Nephron progenitor cell (in vitro differentiated cells): Measurements from ENCODE around the gene NTRK3.

ENCODE experiments used
- DNase-seq: peaks from one replicate; pipeline ENCODE4 v3.0.0; 2021
- H3K27ac Mint-ChIP-seq: 2 replicates; pipeline ENCODE4 v1.8.0; 2021; ENCODE audit warnings: mild to moderate bottlenecking, moderate library complexity, mixed read lengths
- H3K27me3 Mint-ChIP-seq: 2 replicates; pipeline ENCODE4 v1.8.0; 2021; ENCODE audit warnings: mild to moderate bottlenecking, low read depth, mixed read lengths; ENCODE audit not compliant: poor library complexity
- H3K36me3 Mint-ChIP-seq: 2 replicates; pipeline ENCODE4 v1.8.0; 2021; ENCODE audit warnings: low read depth, mixed read lengths
- H3K4me1 Mint-ChIP-seq: 2 replicates; pipeline ENCODE4 v1.8.0; 2021; ENCODE audit warnings: mixed read lengths
- H3K4me3 Mint-ChIP-seq: 2 replicates; pipeline ENCODE4 v1.8.0; 2021; ENCODE audit warnings: mild to moderate bottlenecking, moderate library complexity, mixed read lengths
- H3K9me3 Mint-ChIP-seq: 2 replicates; pipeline ENCODE4 v1.8.0; 2021; ENCODE audit warnings: mild to moderate bottlenecking, moderate library complexity, mixed read lengths
- TF ChIP-seq, protein P1 (sequence below): fragments of 200-600 bp; sonication (generic); IDR thresholded peaks from 2 replicates; pipeline ENCODE4 v1.5.0; 2021; ENCODE audit warnings: antibody characterized with exemption

NTRK3 gene

GRCh38 chr15:88098361-88098760 lies 158.2 kb downstream of the NTRK3 start:
- DNase-seq: no peak
- H3K4me3 Mint-ChIP-seq: no peak overlapping the region
- H3K9me3 Mint-ChIP-seq: no peaks in the 10 kb centered on the region
- peaks cover 9% of the 10 kb centered on the region for H3K27me3 Mint-ChIP-seq
- H3K36me3 Mint-ChIP-seq: no peaks in the 10 kb centered on the region
- no peaks in the 10 kb centered on the region for H3K4me1 Mint-ChIP-seq
- no peak overlapping the region for H3K27ac Mint-ChIP-seq
- TF ChIP-seq, protein P1, sequence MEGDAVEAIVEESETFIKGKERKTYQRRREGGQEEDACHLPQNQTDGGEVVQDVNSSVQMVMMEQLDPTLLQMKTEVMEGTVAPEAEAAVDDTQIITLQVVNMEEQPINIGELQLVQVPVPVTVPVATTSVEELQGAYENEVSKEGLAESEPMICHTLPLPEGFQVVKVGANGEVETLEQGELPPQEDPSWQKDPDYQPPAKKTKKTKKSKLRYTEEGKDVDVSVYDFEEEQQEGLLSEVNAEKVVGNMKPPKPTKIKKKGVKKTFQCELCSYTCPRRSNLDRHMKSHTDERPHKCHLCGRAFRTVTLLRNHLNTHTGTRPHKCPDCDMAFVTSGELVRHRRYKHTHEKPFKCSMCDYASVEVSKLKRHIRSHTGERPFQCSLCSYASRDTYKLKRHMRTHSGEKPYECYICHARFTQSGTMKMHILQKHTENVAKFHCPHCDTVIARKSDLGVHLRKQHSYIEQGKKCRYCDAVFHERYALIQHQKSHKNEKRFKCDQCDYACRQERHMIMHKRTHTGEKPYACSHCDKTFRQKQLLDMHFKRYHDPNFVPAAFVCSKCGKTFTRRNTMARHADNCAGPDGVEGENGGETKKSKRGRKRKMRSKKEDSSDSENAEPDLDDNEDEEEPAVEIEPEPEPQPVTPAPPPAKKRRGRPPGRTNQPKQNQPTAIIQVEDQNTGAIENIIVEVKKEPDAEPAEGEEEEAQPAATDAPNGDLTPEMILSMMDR: no peak

GRCh38 chr15:88091444-88092016 lies 165.0 kb downstream of the NTRK3 start:
- H3K9me3 Mint-ChIP-seq: peaks cover 19% of the 10 kb centered on the region
- peaks cover 6% of the 10 kb centered on the region for H3K36me3 Mint-ChIP-seq
- H3K4me1 Mint-ChIP-seq: peaks cover 25% of the 10 kb centered on the region
- no peak overlapping the region for H3K27ac Mint-ChIP-seq
- no peak overlapping the region for H3K4me3 Mint-ChIP-seq
- TF ChIP-seq, protein P1: no peak
- no peak for DNase-seq
- peaks cover 17% of the 10 kb centered on the region for H3K27me3 Mint-ChIP-seq

GRCh38 chr15:88090481-88091011 lies 166.0 kb downstream of the NTRK3 start:
- TF ChIP-seq, protein P1: no peak
- Mint-ChIP-seq H3K27me3 (peaks cover 13% of the 10 kb centered on the region), H3K36me3 (peaks cover 6% of the 10 kb centered on the region), H3K9me3 (peaks cover 19% of the 10 kb centered on the region), H3K4me1 (peaks cover 25% of the 10 kb centered on the region), H3K27ac (peak overlapping the region; percentile 78), H3K4me3 (no peak overlapping the region)
- no peak for DNase-seq

DNA sequence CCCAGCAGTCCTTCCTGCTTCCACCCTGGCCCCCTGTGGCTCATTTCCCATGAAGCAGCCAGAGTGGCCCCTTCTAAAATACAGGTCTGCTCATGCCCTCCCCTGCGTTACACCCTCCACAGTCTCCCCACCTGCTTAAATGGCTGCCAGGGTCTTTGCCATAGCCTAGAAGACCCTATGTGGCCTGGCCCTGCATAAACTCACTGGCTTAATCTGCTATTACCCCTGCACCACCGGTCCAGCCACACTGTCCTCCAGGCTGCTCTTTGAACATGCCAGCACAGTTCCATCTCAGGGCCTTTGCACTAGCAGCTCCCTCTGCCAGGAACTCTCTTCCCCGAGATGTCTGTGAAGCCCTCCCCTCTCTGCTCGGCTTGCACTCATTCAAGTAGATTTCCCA lies 166.8 kb downstream of the NTRK3 start:
- H3K9me3 Mint-ChIP-seq: peaks cover 19% of the 10 kb centered on the region
- peaks cover 6% of the 10 kb centered on the region for H3K36me3 Mint-ChIP-seq
- peaks cover 17% of the 10 kb centered on the region for H3K27me3 Mint-ChIP-seq
- H3K4me3 Mint-ChIP-seq: no peak overlapping the region
- no peak for DNase-seq
- no peak overlapping the region for H3K27ac Mint-ChIP-seq
- TF ChIP-seq, protein P1: no peak
- H3K4me1 Mint-ChIP-seq: peaks cover 25% of the 10 kb centered on the region

DNA sequence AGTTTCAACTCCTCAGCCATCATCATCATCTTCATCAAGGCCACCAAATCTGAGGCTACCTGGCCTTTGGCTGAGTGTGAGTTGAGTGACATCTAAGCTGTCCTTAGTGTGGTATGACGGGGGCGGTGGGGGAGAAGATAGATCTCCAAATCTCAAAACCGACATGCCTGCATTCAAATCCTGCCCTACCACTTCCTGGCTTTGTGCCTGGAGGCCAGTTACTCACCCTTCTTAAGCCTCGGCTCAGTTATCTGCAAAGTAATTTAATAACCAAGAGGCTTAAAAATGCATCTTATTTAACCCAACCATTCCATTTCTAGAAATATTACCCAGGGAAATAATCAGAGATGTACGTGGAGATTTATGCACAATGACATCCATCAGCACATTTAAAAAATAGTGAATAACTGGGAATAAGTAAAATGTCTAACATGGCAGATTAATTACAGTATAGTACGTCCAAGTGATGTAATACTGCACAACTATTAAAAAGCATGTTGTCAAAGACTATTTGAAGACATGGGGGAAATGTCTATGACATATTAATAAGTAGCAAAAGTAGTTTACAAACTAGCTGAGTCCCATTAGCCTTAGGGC lies 167.4 kb downstream of the NTRK3 start:
- no peak overlapping the region for H3K27ac Mint-ChIP-seq
- TF ChIP-seq, protein P1: no peak
- H3K27me3 Mint-ChIP-seq: peaks cover 23% of the 10 kb centered on the region
- no peak for DNase-seq
- H3K9me3 Mint-ChIP-seq: peaks cover 19% of the 10 kb centered on the region
- H3K4me3 Mint-ChIP-seq: no peak overlapping the region
- H3K36me3 Mint-ChIP-seq: peaks cover 6% of the 10 kb centered on the region
- peaks cover 25% of the 10 kb centered on the region for H3K4me1 Mint-ChIP-seq
